ENCODE measurements around the gene EML6.
"Not testable (repeated sequence)": the region's sequence is repeated elsewhere in the genome, so short reads cannot be mapped to it uniquely, and the experiment has no call there.

EML6 gene

DNA sequence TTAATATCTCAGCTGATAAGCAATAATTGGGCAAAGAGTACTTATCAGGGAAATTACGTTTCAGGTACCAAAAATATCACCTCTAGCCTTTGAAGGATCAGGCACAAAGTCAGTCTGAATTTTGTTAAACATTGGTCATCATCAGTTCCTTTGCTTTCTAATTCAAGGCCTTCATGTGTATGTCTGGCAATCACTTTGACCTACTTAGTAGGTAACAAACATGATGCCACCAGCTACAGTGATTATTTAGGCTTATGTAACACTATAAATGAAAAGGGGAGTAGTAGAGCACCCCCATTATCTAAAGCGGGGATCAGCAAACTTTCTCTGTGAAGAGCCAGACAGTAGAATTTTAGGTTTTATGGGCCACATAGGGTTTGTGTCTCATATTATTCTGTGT, 251.7 kb downstream of the EML6 start:
- DNase-seq, result no peak

GRCh38 chr2:54975598-54976492, 252.4 kb downstream of the EML6 start:
- DNase-seq, result no peak

- no peak for DNase-seq
Observed at GRCh38 chr2:54977149-54977548, 253.7 kb downstream of the EML6 start.

GRCh38 chr2:54979321-54980044, 256.0 kb downstream of the EML6 start:
- DNase-seq, result no peak

DNA sequence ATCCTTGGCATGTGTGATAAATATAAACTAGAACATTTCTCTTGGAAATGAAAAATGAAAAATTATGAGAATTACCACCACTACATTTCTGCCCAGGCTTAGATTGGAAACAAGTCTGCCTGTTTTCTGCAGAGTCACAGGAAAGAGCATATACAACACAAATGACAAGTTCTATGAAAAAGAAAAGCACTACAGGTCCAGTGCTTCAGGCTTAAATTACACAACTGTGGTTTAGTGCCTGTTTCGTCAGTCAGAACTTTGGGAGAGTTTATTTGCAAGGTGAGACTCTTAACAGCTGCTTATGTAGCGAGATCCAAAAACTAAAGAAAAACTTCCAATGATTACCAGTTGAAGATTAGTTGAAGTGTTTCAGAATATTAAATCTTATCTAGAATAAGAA, 257.9 kb downstream of the EML6 start:
- no peak for DNase-seq

DNA sequence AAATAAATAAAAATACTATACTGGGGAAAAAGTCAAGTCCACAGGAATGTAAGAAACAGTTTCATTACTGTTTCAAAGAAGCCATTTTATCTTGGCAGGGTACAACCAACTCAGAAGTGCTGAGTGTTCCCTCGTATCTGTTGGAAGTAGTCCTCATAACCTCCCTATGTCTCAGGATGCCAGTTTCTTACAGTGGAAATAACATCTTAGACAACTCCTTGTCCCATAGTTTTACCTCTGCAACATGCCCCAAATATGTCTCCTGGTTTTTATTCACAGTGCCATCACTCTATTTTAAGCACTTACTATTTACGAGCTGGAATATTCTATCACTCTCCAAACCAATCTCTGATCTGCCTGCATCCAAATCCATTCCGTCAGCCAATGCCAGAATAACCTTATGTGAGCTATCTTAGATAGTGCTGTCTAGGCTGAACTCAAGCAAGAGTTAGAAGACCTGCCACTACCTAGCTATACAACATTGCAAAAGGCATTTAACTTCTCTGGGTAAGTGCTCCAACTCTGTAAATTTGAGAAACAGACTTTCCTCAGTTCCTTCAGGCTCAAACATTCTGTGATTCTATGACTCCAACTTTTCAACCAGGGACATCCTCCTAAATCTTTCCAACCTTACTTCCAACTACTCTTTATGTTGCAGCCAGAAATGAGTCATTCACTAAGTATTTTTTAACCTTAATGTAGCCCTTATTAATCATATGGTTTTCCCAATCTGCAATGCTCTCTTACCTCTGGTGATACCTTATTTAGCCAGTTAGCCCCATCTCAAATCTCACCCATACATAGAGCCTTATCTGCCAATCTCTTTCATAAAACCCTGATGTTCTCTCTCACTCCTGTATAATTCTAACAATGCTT, 260.1 kb downstream of the EML6 start:
- no peak for DNase-seq

GRCh38 chr2:54984476-54984875, 261.0 kb downstream of the EML6 start:
- DNase-seq, result no peak

DNA sequence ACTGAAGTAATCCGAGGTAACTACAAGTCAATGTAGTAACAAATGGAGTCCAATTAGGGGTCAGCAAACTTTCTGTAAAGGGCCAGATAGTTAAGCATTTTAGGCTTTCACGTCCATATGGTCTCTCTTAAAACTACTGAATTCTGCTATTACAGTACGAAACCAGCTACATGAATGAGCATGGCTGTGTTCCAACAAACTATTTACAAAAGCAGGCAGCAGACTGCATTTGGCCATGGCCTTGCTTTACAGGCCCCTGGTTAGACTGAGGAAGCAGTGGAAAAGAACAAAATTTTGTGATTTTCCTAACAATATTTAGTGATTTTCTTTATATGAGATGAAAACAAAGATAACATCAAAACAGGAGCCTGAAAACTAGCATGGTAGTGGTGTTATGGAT, 262.8 kb downstream of the EML6 start:
- no peak for DNase-seq

DNA sequence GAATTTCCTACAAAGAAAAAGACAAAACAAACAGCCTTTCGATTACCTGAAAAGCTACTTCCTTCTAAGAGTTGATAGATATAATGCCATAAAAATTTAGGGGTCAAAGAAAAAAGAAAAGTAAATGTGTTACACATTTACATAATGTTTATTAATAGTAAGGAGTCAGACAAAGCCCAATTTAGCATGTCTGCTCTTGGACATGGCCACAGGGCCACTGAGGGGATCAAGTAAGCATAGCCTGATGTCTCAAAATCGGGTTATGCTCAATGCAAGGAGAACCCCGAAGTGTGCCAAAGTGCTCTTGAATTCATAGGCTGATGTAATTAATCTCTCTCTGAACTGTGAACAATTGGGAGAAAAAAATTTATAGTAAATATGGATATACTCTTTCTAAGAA, 265.1 kb downstream of the EML6 start:
- no peak for DNase-seq

- not testable (repeated sequence) for DNase-seq
Observed at GRCh38 chr2:54990694-54991093, 267.2 kb downstream of the EML6 start.

- no peak for DNase-seq
Observed at GRCh38 chr2:54995553-54995952, 272.1 kb downstream of the EML6 start.

DNA sequence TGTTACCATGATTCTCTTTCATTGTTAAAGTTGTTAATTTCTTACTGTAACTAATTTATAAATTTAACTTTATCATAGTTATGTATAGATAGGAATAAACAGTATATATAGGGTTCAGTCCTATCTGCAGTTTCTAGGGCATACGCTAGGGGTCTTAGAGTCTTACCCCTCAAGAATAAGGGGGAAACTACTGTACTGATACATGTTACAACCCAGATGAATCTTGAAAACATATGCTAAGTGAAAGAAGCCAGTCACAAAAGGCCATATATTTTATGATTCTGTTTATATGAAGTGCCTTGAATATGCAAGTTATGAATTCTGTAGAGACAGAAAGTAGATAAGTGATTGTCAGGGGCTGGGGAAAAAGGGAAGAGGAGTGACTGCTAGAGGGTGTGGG, 274.4 kb downstream of the EML6 start:
- no peak for DNase-seq

DNA sequence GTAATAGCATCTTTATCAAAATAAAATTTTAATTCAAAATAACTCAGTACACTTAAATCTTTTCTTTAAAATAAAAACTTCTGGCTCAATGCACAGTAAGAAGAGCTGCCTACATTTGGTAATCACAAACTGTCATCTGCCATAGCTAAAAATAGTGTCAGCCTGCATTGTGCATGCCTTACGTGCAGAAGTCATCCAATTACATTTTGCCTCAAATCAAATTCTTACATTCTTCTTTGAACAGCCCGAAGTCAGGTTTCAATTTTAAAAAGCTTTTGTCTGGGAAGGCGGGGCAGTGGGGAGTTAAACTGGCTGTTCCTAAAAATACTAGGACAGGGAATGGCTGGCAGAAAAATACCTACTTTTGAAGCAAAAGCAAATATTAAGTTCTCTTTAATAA, 275.7 kb downstream of the EML6 start:
- DNase-seq, result no peak

- no peak for DNase-seq
Observed at GRCh38 chr2:55000341-55000740, 276.9 kb downstream of the EML6 start.

DNA sequence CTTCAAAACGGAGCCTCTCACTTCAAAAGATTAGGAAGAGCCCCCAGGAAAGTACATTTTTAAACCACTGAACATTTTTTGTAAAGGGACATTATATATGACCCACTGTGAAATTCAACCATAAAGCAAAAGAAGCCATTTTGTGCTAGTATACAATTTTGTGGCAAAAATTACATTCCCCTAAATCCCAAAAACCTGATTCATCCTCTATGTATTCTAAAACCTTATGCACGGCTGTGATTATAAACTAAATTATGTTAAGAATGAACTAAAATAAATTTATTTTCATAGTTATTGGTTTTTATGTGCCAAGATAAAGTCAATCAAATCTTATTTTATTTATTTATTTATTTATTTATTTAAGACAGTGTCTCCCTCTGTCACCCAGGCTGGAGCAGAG, 278.3 kb downstream of the EML6 start:
- DNase-seq, result no peak

DNA sequence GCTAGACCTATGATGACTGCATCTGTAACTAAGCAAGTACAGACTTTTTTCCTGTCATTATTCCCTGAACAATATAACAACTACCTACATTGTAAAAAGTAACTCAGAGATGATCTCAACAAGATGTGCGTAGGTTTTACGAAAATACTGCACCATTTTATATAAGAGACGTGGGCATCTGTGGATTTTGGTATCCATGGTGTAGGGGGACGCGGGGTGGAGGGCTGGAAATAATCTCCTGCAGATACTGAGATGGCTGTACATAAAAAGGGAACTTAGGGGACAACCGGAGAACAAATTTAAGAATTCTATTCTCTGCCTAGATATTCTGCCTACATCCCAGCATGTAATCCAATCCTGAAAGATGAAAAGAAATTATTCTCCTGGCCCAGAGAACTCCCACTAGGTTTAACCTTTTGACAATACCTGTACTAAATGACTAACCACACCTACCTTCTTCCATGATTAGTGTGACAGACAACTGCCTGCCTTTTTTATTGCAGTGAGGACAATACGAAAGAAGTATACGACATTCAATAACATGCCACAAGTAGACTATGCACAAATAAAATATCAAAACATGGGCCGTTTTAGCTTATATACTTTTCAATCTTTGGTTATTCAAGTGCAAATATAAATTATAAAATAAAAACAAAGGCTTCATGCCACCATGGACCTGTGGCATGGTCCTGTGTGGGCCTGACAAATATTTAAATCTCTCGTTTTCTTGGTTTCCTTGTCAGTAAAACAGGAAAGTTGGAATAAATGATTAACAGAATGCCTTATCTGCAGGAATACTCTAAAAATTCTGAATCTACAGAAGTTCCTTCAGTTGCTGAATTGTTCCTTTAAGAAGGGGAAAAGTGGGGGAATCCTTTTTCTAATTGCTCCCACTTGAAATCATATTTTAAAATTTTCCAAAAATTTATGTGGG, 280.5 kb downstream of the EML6 start:
- DNase-seq, result no peak

DNA sequence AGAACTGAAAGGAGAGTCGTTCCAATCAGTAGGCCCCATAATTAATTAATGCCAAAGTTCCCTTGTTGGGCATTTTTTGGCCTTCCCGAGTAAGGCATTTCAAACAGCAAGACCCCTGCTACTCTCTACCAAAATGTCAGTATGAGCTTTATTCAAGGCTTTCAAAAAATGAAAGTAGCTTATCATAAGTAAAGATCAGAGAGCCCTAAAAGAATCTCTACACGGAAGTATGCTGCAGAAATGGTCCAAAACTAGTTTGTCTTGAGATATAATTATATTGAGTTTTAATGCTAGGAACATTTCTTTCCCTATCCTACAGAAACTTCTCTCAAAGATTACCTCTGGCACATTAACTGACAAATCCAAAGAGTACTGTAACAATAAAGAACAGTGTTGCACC, 282.8 kb downstream of the EML6 start:
- DNase-seq, result no peak

DNA sequence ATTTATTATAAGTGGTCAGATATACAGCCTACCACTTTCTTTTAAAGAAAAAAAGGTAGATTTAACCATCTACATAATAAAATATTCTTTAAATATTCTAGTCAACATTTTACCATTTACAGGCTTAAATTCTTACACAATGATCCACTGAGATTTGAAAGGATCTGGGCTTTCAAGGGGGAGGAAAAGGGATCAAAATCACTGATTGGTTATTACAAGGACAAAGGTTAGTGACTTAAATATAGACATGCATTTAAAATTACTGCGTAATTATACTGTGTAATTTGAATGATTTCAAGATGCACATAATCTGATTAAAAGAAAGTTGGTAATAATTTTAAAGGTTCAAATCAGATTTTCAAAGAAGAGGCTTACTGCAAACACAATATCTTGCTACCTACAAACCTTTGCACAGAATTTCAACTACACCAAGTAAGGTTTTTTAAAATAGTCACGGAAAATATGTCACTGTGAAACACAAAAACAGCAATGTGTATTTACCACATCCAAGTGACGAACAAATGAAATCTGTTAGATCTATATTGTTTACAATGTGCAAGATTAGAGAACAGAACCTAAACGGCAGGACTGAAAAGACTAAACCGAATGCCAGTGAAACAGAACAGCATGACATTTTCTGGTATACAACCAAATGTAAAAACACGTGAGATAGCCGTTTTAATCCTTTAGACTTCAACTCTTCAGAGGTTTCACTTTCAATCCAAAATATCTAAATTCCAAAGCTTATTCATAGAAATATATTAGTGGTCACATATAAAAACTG, 286.0 kb downstream of the EML6 start:
- DNase-seq, result no peak

- peak; percentile 3 for DNase-seq
Observed at GRCh38 chr2:55010149-55010591, 286.7 kb downstream of the EML6 start.

GRCh38 chr2:55010915-55011314, 287.5 kb downstream of the EML6 start:
- no peak for DNase-seq
